GM12878 (cell line): ENCODE measurements around the gene PLB1. TPM values are rescaled to one million over a fixed set of nuclear protein-coding genes. Genes with fewer than 3 reads are reported as not detected.

Experiments
- ATAC-seq: fragments of 200-7000 bp; cut with Tn5 transposase; 3 replicates; pipeline ENCODE4 v1.9.1; 2020; ENCODE audit warnings: mild to moderate bottlenecking, moderate library complexity
- BruUV-seq: library from RNA; stranded (reverse); fragments of 400-500 nt; replicated peaks from 2 replicates; lab custom pipeline; 2021; lab: Mats Ljungman, UMichigan
- CTCF ChIA-PET: fragments of 300-600 bp; sonication (Branson Sonifier 250); formaldehyde crosslinking; extraction: SDS; loops from one replicate; lab custom pipeline; 2021; ENCODE audit warnings: inconsistent platforms; lab: Yijun Ruan, JAX
- POLR2A ChIA-PET: fragments of 350-600 bp; formaldehyde crosslinking; extraction: SDS; loops from one replicate; lab custom pipeline; 2021; ENCODE audit warnings: inconsistent platforms; lab: Charles Lee
- RAD21 ChIA-PET: fragments of 300-600 bp; sonication (Branson Sonifier 250); formaldehyde crosslinking; loops from one replicate; lab custom pipeline; 2023; ENCODE audit warnings: antibody characterized with exemption; ENCODE audit not compliant: unreplicated experiment; lab: Charles Lee
- SMC1A ChIA-PET: fragments of 300-600 bp; sonication (Branson Sonifier 250); formaldehyde crosslinking; loops from one replicate; lab custom pipeline; 2023; ENCODE audit not compliant: unreplicated experiment, uncharacterized antibody; lab: Charles Lee
- DNase-seq: peaks from one replicate; pipeline ENCODE4 v3.0.0-alpha.2; 2011; ENCODE audit warnings: low read depth, low spot score
- FAIRE-seq: peaks from 3 replicates; lab custom pipeline; 2011; peaks lifted over from hg19 to GRCh38; lab: Jason Lieb, UNC
- H2AFZ ChIP-seq: 2 replicates; pipeline ENCODE4 v1.6.0; 2011; ENCODE audit warnings: low read depth, low read length, control low read depth; ENCODE audit not compliant: control insufficient read depth
- H3K27ac ChIP-seq: 2 replicates; pipeline ENCODE4 v1.5.1; 2011; ENCODE audit warnings: control low read depth; ENCODE audit not compliant: control insufficient read depth, insufficient read depth
- H3K27me3 ChIP-seq, 2 experiments: replicated peaks in 1 of 2; 2 replicates each; pipeline versions ENCODE4 v1.6.0 to v1.6.1; 2011; ENCODE audit warnings: low read length in 1 of 2; ENCODE audit not compliant: control insufficient read depth in 2 of 2, insufficient read depth in 2 of 2
- H3K36me3 ChIP-seq, 2 experiments: 2 replicates each; pipeline ENCODE4 v1.5.1; 2011; ENCODE audit warnings: low read length in 1 of 2; ENCODE audit not compliant: control insufficient read depth in 2 of 2, insufficient read depth in 2 of 2
- H3K4me1 ChIP-seq: 2 replicates; pipeline ENCODE4 v1.6.1; 2011; ENCODE audit warnings: mild to moderate bottlenecking, low read length, moderate library complexity, mixed read lengths; ENCODE audit not compliant: control insufficient read depth, insufficient read depth
- H3K4me2 ChIP-seq: 2 replicates; pipeline ENCODE4 v1.6.0; 2011; ENCODE audit warnings: control low read depth; ENCODE audit not compliant: control insufficient read depth, insufficient read depth
- H3K4me3 ChIP-seq: fragments of 200-600 bp; sonication (generic); 2 replicates; pipeline ENCODE4 v1.5.1; 2016
- H3K79me2 ChIP-seq: 2 replicates; pipeline ENCODE4 v1.6.0; 2011; ENCODE audit warnings: low read length; ENCODE audit not compliant: control insufficient read depth, insufficient read depth
- H3K9ac ChIP-seq: 2 replicates; pipeline ENCODE4 v1.8.0; 2011; ENCODE audit warnings: low read length, control low read depth, mixed read lengths; ENCODE audit not compliant: control insufficient read depth, insufficient read depth
- H3K9me3 ChIP-seq: replicated peaks from 3 replicates; pipeline ENCODE4 v1.5.1; 2011; ENCODE audit warnings: mild to moderate bottlenecking, low read length; ENCODE audit not compliant: control insufficient read depth, insufficient read depth
- H4K20me1 ChIP-seq: 2 replicates; pipeline ENCODE4 v1.6.0; 2011; ENCODE audit not compliant: control insufficient read depth, insufficient read depth
- ASH2L ChIP-seq: fragments of 300-600, 200-600 bp; sonication (generic); IDR thresholded peaks from 2 replicates; pipeline ENCODE4 v1.6.1; 2017; ENCODE audit warnings: low read depth, mild to moderate bottlenecking, borderline replicate concordance
- IKZF2 ChIP-seq, 2 experiments: fragments of 450-650 bp; IDR thresholded peaks; 2 replicates each; pipeline ENCODE4 v1.6.1; 2017; ENCODE audit warnings: mild to moderate bottlenecking in 2 of 2, moderate library complexity in 2 of 2
- NFYB ChIP-seq: IDR thresholded peaks from 2 replicates; pipeline ENCODE4 v1.6.1; 2011; ENCODE audit warnings: low read depth, mild to moderate bottlenecking, low read length, improper control_type of control experiment, moderate library complexity; ENCODE audit not compliant: insufficient read depth
- NR2C1 ChIP-seq: fragments of 450-650 bp; IDR thresholded peaks from 2 replicates; pipeline ENCODE4 v1.6.1; 2017; ENCODE audit warnings: antibody characterized with exemption, mild to moderate bottlenecking, moderate library complexity
- RELA ChIP-seq: fragments of 450-650 bp; IDR thresholded peaks from 2 replicates; pipeline ENCODE4 v1.8.0; 2014; ENCODE audit warnings: borderline replicate concordance; ENCODE audit not compliant: partially characterized antibody
- SIN3A ChIP-seq: IDR thresholded peaks from 2 replicates; pipeline ENCODE4 v1.6.1; 2012; ENCODE audit warnings: low read depth, low read length, improper control_type of control experiment
- STAT3 ChIP-seq: IDR thresholded peaks from 2 replicates; pipeline ENCODE4 v1.6.1; 2011; ENCODE audit warnings: low read depth, low read length, improper control_type of control experiment
- TAF1 ChIP-seq: IDR thresholded peaks from 2 replicates; pipeline ENCODE4 v1.6.1; 2011; ENCODE audit warnings: mild to moderate bottlenecking, low read depth, low read length, borderline replicate concordance
- TARDBP ChIP-seq: IDR thresholded peaks from 2 replicates; pipeline ENCODE4 v1.6.1; 2016; ENCODE audit warnings: borderline replicate concordance
- ZBTB11 ChIP-seq: fragments of 450-650 bp; formaldehyde crosslinking; IDR thresholded peaks from 2 replicates; pipeline ENCODE4 v1.5.0; 2022; ENCODE audit warnings: mild to moderate bottlenecking, missing genetic modification characterization
- ZNF24 ChIP-seq: fragments of 450-650 bp; IDR thresholded peaks from 2 replicates; pipeline ENCODE4 v1.6.1; 2017; ENCODE audit warnings: antibody characterized with exemption, mild to moderate bottlenecking
- ZNF592 ChIP-seq: fragments of 450-650 bp; IDR thresholded peaks from 2 replicates; pipeline ENCODE4 v1.6.1; 2017; ENCODE audit warnings: mild to moderate bottlenecking, moderate library complexity
- WGBS: methylation state at CpG from one replicate; pipeline ENCODE4 v1.1.6; 2016; ENCODE audit warnings: low lambda C conversion rate; ENCODE audit not compliant: insufficient replicate concordance, insufficient coverage; ENCODE audit errors: missing lambda C conversion rate; 5-methylcytosine and 5-hydroxymethylcytosine counted together
- in situ Hi-C: fragments of 300-500 bp; cut with MboI; formaldehyde crosslinking; loops from 9 replicates; pipeline ENCODE4 v1.14.3; 2018; ENCODE audit warnings: mixed read lengths
- intact Hi-C: fragments of 100-400 bp; cut with micrococcal nuclease; formaldehyde crosslinking; loops from one replicate; pipeline ENCODE4 v1.14.2; 2022; ENCODE audit not compliant: unreplicated experiment
- polyA plus RNA-seq, 11 experiments: library from polyadenylated mRNA; depleted of rRNA in 4 of 11; unstranded in 6 of 11; stranded (reverse) in 5 of 11; fragments of >200 nt; fragmentation: Nextera tagmentation in 4 of 11; fragmentation: Illumina TruSeq in 1 of 11; extraction: Ambion mirVana in 4 of 11; extraction: Trizol in 1 of 11; gene quantifications; 1 replicate in 1 of 11; 2 replicates in 10 of 11; pipeline versions ENCODE4 v1.2.1 to v1.2.3, GENCODE V29; 2011 to 2016; ENCODE audit warnings: inconsistent platforms in 2 of 11, missing spikeins in 2 of 11, low read depth in 1 of 11
- total RNA-seq, 4 experiments: library from RNA; depleted of rRNA in 3 of 4; stranded (reverse); fragments of >200 nt in 3 of 4; fragmentation: Illumina TruSeq in 1 of 4; extraction: Trizol in 1 of 4; gene quantifications; 2 replicates each; pipeline versions ENCODE4 v1.2.1 to v1.2.3, GENCODE V29; 2013 to 2021

PLB1 gene
- total and polyA plus RNA-seq, 10 of the 15 experiments (the other 5 are each of a cell fraction or from before 2014, with no cell fraction given), result 0.03 to 0.49 (median 0.28) TPM

- TF ChIP-seq ZBTB11 (no peak), TAF1 (no peak)
Measured at GRCh38 chr2:28628987-28629386, 133.1 kb downstream of the PLB1 start (continued).

- BruUV-seq, result no TSS peak
- TF ChIP-seq ZNF592, result no peak
- TF ChIP-seq NFYB, result no peak
- TF ChIP-seq STAT3, result no peak
- TF ChIP-seq RELA, result no peak
- TF ChIP-seq ASH2L, result no peak
- no peak for TF ChIP-seq NR2C1
- TF ChIP-seq ZNF24, result no peak
- no peak for TF ChIP-seq TARDBP
- no peak for TF ChIP-seq IKZF2 (IDR thresholded peaks at IDR 0.05)
- TF ChIP-seq SIN3A, result no peak
Measured at GRCh38 chr2:28629910-28630309, 134.1 kb downstream of the PLB1 start.

More at GRCh38 chr2:28629910-28630309, 134.1 kb downstream of the PLB1 start:
- DNase-seq, result no peak
- POLR2A ChIA-PET, result no interaction called here
- RAD21 ChIA-PET, result no interaction called here
- H2AFZ ChIP-seq, result no peak overlapping the region
- no peaks in the 10 kb centered on the region for H3K27me3 ChIP-seq
- no peak for ATAC-seq
- intact Hi-C loops, result no loop called here
- in situ Hi-C loops, result no loop called here
- H4K20me1 ChIP-seq, result no peaks in the 10 kb centered on the region
- no peaks in the 10 kb centered on the region for H3K9me3 ChIP-seq
- H3K9ac ChIP-seq, result no peak overlapping the region
- no peak overlapping the region for H3K4me3 ChIP-seq
- H3K4me2 ChIP-seq, result no peak overlapping the region
- WGBS, result 40% methylated on average over 7 of the region's 7 CpGs
- no peak for FAIRE-seq
- CTCF ChIA-PET, result no interaction called here
- H3K27ac ChIP-seq, result no peak overlapping the region
- H3K36me3 ChIP-seq, result no peaks in the 10 kb centered on the region
- SMC1A ChIA-PET, result interaction anchor here (1.6 kb wide), 1 partner anchor 9 kb away, joined by 3 read pairs; no protein-coding TSS in a partner anchor
- peaks cover 7% of the 10 kb centered on the region for H3K4me1 ChIP-seq
- H3K79me2 ChIP-seq, result no peaks in the 10 kb centered on the region
